Activated CD4-positive, alpha-beta memory T cell treated with anti-CD3 and anti-CD28 coated beads, Interleukin-2, amount 10 ng/mL, durations not matched to agents 7 days and 5 days (primary cell): ENCODE measurements around the gene GPSM3. TPM values are rescaled to one million over a fixed set of nuclear protein-coding genes. Genes with fewer than 3 reads are reported as not detected.
A peak's percentile ranks its signal among the peaks of the same experiment; 100 is the strongest.
"Not testable (repeated sequence)": the region's sequence is repeated elsewhere in the genome, so short reads cannot be mapped to it uniquely, and the experiment has no call there.

Experiments used
- CTCF ChIA-PET: fragments of 350-600 bp; sonication (Branson Sonifier 250); formaldehyde crosslinking; loops from one replicate; lab custom pipeline; 2021; ENCODE audit warnings: antibody characterized with exemption, inconsistent platforms; lab: Charles Lee
- POLR2A ChIA-PET: fragments of 350-600 bp; sonication (Branson Sonifier 250); formaldehyde crosslinking; loops from one replicate; lab custom pipeline; 2021; ENCODE audit warnings: antibody characterized with exemption; lab: Charles Lee
- DNase-seq: peaks from one replicate; pipeline ENCODE4 v3.0.0-alpha.2; 2020
- H3K27ac Mint-ChIP-seq: one replicate; pipeline ENCODE4 v1.8.0; 2021; ENCODE audit warnings: mild to moderate bottlenecking, mixed read lengths
- H3K27me3 Mint-ChIP-seq: one replicate; pipeline ENCODE4 v1.8.0; 2021; ENCODE audit warnings: mixed read lengths
- H3K36me3 Mint-ChIP-seq: one replicate; pipeline ENCODE4 v1.8.0; 2021; ENCODE audit warnings: low read depth, mixed read lengths
- H3K4me1 Mint-ChIP-seq: one replicate; pipeline ENCODE4 v1.8.0; 2021; ENCODE audit warnings: mixed read lengths
- H3K4me3 Mint-ChIP-seq: one replicate; pipeline ENCODE4 v1.8.0; 2021; ENCODE audit warnings: mild to moderate bottlenecking, mixed read lengths
- H3K9me3 Mint-ChIP-seq: one replicate; pipeline ENCODE4 v1.8.0; 2021; ENCODE audit warnings: mixed read lengths
- total RNA-seq, 2 experiments: library from RNA; stranded (reverse); gene quantifications; one replicate each; pipeline ENCODE4 v1.2.3, GENCODE V29; 2021

GPSM3 gene
- total RNA-seq, 2 experiments from 2014 or later, result 287 to 289 TPM

DNA sequence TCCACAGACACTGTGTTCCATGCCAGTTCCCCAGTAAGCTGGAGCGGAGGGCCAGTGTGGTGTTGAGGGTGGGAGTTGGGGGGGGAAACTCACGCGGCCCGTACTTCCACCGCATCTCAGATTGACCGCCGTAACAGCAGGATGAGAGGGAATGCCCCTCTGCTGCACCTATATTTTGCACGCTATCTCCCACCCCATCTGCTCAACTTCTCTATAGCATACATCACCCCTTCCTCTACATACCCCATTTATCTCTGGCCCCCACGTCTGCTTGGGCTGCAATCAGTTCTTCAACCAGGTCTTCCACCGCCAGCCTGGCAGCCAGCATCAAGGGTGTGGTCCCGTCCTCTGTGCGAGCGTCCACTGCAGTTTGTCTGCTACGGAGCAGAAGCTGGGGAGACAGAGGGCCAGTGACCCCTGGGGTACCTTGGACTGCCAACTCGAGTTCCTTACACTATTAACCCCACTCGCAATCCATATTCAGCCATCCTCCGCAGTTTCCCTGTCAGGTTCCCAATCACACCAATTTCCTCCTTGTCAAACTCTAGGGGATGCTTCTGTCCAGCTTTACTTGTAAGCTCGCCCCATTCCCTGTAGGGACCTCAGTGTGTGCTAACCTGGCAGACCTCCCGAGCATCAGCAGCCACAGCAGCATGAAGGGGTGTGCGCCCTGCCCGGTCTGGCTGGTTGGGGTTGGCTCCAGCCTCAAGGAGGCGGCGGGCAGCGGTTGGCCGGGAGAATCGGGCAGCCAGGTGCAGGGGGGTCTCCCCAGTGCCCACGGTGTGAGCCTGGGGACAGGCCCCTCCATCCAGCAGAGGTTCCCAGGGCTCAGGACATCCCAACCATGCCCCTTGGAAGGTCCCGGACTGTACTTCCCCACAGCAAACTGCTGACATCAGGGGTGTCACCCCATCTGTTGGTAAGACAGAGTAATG is 4.5 kb upstream of the GPSM3 start:
- ChIA-PET CTCF (interaction anchor here (1.0 to 2.1 kb wide), 2 partner anchors 18 to 59 kb away, joined by 3 to 12 read pairs; partner anchors contain the start of gene RNF5), POLR2A (interaction anchor here (0.6 to 1.6 kb wide), 7 partner anchors 25 to 642 kb away, joined by 3 to 6 read pairs (median 3); partner anchors contain the start of genes ATF6B and TAP2)
- Mint-ChIP-seq H3K9me3 (no peaks in the 10 kb centered on the region), H3K4me3 (peak overlapping the region; percentile 95), H3K27ac (peak overlapping the region; percentile 98), H3K4me1 (peaks cover 33% of the 10 kb centered on the region), H3K36me3 (peaks cover 8% of the 10 kb centered on the region), H3K27me3 (peaks cover 2% of the 10 kb centered on the region)
- DNase-seq, result no peak

DNA sequence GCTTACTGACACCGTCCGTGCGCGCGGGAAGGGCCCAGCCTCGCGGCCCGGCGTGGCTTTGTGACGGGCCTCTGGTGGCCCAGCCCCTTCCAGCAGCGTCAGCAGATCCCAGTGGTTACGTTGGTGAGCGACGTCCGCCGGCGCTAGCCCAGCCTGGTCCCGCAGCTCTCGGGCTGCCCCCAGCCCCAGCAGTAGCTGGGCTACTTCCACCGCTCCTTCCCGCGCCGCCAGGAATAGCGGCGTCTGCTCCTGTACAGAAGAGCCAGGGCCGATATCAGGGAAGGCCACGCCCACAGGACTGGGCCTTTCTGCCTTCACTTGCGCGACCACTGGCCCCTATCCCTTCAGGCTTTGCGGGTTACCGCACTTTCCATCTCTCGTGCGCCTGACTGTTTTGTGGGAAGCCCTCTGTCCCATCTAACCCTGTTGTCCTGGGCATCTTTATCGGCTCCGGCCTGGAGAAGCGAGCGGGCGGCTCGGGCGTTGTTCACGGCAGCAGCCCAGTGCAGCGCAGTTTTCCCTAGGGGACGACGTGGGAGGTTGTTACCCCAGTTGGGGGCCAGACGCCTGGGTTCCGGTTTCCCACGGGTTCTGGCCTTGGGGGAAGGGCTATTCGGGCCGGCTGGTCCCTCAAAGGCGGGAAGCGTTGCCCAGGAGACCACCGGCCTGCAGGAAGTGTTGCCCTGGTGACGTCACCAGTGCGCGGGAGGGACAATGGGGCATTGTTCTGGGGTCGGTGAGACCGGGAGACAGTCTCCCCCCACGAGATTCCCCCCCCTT is 3.6 kb upstream of the GPSM3 start:
- ChIA-PET POLR2A (interaction anchor here (0.6 to 10.5 kb wide), 18 partner anchors 8 to 775 kb away, joined by 3 to 155 read pairs (median 4); partner anchors contain the start of genes AGPAT1, ATF6B, BRD2 and FKBPL), CTCF (interaction anchor here (0.6 to 2.1 kb wide), 20 partner anchors 14 to 1633 kb away, joined by 3 to 20 read pairs (median 4); partner anchors contain the start of genes AGPAT1, ATF6B, BRD2 and DXO)
- Mint-ChIP-seq H3K9me3 (no peaks in the 10 kb centered on the region), H3K27me3 (peaks cover 2% of the 10 kb centered on the region), H3K4me1 (peaks cover 35% of the 10 kb centered on the region), H3K4me3 (peak overlapping the region; percentile 95), H3K27ac (peak overlapping the region; percentile 98), H3K36me3 (peaks cover 16% of the 10 kb centered on the region)
- peak; percentile 73 for DNase-seq

DNA sequence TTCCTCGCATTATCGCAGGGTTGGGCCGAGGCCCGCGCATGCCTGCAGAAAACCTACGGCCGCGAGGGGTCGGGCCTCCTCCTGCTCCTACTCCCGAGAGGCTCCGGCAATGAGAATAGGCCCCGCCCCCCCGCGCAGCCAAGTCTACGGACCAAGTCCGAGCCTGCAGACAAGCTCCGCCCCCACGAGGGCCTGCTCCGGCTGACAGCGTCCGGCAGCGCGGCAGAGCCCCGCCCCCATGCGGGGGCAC is 3.1 kb upstream of the GPSM3 start:
- H3K4me1 Mint-ChIP-seq, result peaks cover 35% of the 10 kb centered on the region
- DNase-seq, result peak; percentile 100
- peaks cover 19% of the 10 kb centered on the region for H3K36me3 Mint-ChIP-seq
- ChIA-PET POLR2A (interaction anchor here (0.7 to 10.5 kb wide), 12 partner anchors 9 to 776 kb away, joined by 3 to 155 read pairs (median 4); partner anchors contain the start of genes AGPAT1, ATF6B, BRD2 and FKBPL), CTCF (interaction anchor here (0.6 to 2.1 kb wide), 21 partner anchors 10 to 1632 kb away, joined by 3 to 20 read pairs (median 3); partner anchors contain the start of genes AGPAT1, ATF6B, BRD2 and DXO)
- H3K9me3 Mint-ChIP-seq, result no peaks in the 10 kb centered on the region
- H3K27ac Mint-ChIP-seq, result peak overlapping the region; percentile 98
- peaks cover 2% of the 10 kb centered on the region for H3K27me3 Mint-ChIP-seq
- peak overlapping the region; percentile 95 for H3K4me3 Mint-ChIP-seq

DNA sequence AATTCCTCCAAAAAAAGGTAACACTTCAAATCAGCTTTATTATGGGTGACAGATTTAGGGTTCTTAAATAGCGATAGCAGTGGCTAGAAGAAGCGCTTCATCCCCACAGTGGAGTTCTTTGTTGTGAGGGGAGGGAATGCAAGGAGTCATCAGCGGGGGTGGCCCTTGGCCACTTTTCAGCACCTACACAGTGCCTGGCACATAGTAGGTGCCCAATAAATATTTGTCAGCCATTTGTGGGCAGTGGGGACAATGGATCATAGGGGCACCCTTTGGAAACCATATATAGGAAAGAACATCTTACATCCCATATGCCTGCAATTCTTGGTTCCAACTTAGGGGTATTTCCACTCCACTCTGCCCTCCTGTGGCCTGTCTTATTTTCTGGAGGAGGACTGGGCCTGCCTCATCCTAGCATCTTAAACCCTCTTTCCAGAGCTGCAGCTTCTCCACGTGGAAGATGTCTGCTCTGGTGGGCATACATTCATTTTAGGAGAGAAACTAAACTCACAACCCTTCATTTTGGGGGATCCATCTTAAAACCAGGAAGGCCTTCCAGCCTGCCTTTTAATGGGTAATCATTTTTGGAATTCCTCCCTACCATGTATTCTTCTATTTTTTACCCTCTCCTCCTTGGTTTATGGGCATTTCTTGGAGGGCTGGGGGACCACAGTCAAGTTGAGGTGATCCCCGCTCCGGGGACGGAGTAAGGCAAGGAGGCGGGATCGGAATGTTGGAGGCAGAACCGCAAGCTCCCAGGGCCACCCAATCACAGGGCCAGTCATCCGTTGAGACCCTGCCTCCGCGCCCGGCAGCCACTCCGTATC is 2.6 kb upstream of the GPSM3 start:
- Mint-ChIP-seq H3K36me3 (peaks cover 24% of the 10 kb centered on the region), H3K27ac (peak overlapping the region; percentile 85)

DNA sequence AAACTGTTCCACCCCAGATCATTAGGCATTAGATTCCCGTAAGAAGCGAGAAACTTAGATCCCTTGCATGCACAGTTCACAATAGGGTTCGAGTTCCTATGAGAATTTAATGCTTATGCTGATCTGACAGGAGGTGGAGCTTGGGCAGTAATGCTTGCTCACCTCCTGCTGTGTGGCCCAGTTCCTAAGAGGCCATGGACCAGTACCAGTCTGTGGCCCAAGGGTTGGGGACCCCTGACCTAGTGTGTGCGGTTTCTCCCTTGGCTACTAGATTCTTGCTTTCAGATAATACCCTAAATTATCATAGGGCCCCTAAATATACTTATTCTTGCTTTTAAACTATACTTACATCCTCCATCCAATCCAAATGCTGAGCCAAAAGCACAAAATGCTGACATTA is 1.9 kb upstream of the GPSM3 start:
- Mint-ChIP-seq H3K27me3 (no peaks in the 10 kb centered on the region), H3K4me1 (peaks cover 35% of the 10 kb centered on the region), H3K9me3 (no peaks in the 10 kb centered on the region), H3K4me3 (peak overlapping the region; percentile 95), H3K27ac (peak overlapping the region; percentile 47), H3K36me3 (peaks cover 25% of the 10 kb centered on the region)
- POLR2A ChIA-PET, result interaction anchor here (2.2 to 10.5 kb wide), 3 partner anchors 15 to 777 kb away, joined by 14 to 155 read pairs (median 16); partner anchors contain the start of genes AGPAT1, ATF6B and RNF5
- CTCF ChIA-PET, result interaction anchor here (1.3 to 2.0 kb wide), 3 partner anchors 51 to 67 kb away, joined by 3 to 20 read pairs (median 5); partner anchors contain the start of genes ATF6B and FKBPL
- DNase-seq, result no peak

More for the DNA sequence above, 2.6 kb upstream of the GPSM3 start:
- DNase-seq, result peak; percentile 53
- peak overlapping the region; percentile 95 for H3K4me3 Mint-ChIP-seq
- no peaks in the 10 kb centered on the region for H3K27me3 Mint-ChIP-seq
- H3K9me3 Mint-ChIP-seq, result no peaks in the 10 kb centered on the region
- POLR2A ChIA-PET, result interaction anchor here (0.7 to 10.5 kb wide), 12 partner anchors 9 to 777 kb away, joined by 3 to 155 read pairs (median 4); partner anchors contain the start of genes AGPAT1, ATF6B, BRD2 and FKBPL
- CTCF ChIA-PET, result interaction anchor here (0.7 to 2.1 kb wide), 17 partner anchors 11 to 774 kb away, joined by 3 to 20 read pairs (median 4); partner anchors contain the start of genes AGPAT1, ATF6B, BRD2 and DXO
- H3K4me1 Mint-ChIP-seq, result peaks cover 35% of the 10 kb centered on the region

DNA sequence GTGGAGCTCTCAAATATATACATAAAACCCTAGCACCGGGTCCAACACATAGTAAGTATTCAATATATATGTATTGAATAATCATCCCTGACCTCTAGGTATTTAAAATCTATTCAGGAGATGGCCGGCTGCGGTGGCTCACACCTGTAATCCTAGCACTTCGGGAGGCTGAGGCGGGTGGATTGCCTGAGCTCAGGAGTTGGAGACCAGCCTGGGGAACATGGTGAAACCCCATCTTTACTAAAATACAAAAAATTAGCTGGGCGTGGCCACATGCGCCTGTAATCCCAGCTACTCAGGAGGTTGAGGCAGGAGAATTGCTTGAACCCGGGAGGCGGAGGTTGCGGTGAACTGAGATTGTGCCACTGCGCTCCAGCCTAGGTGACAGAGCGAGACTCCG is 653 bp upstream of the GPSM3 start:
- H3K9me3 Mint-ChIP-seq, H3K27me3 Mint-ChIP-seq, DNase-seq: not testable (repeated sequence)
- CTCF ChIA-PET, result interaction anchor here (0.6 to 1.3 kb wide), 4 partner anchors 14 to 234 kb away, joined by 3 to 8 read pairs (median 4); partner anchors contain the start of genes FKBPL, NELFE and SKIC2
- peaks cover 38% of the 10 kb centered on the region for H3K36me3 Mint-ChIP-seq
- POLR2A ChIA-PET, result interaction anchor here (0.7 to 10.5 kb wide), 8 partner anchors 14 to 781 kb away, joined by 3 to 155 read pairs (median 6); partner anchors contain the start of genes AGPAT1, ATF6B, DXO and FKBPL
- H3K27ac Mint-ChIP-seq, result peak overlapping the region; percentile 99
- H3K4me3 Mint-ChIP-seq, result peak overlapping the region; percentile 100
- peaks cover 47% of the 10 kb centered on the region for H3K4me1 Mint-ChIP-seq

DNA sequence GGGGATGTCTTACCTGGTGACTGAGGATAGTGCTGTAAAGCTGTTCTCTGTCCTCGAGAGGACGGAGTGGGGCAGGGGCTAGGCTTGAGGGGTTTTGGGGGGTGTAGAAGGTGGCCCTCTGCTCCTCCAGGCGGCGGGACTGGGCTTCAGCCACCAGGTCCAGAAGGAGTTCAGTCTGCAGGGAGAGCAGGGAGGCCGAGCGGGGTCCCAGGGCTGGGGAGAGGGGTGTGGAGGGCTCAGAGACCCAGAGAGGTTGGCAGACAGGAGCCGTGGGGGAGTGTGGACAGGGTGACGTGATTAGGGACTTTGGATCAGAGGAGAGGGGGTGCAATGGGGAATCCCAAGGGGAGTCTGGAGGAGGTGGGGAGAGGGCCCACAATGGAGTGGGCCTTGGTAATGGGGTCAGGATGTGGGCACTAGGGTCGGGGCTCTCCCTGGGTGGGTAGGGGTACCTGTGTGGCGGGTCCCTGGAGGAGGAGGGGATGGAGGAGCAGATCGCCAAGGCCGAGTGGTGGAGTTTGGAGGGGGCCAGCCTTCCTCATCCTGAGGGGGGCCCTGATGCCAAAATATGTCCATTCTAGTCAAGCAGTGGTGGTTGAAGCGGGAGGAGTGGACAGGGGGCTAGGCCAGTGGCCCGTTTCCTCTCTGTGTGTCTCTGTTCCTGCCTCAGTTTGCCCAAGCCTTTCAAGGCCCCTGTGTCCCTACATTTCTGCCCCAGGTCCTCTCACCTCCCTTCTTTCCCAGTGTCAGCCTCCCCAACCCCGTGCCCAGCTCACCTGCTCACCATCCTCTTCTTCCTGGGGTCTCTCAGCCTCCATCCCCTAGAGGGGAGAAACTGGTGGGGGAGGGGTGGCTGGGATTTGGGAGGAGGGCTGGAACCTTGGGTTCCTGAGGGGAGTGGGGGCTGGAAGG is 491 bp downstream of the GPSM3 start:
- Mint-ChIP-seq H3K4me3 (peak overlapping the region; percentile 100), H3K27ac (peak overlapping the region; percentile 99), H3K36me3 (peaks cover 49% of the 10 kb centered on the region), H3K27me3 (no peaks in the 10 kb centered on the region), H3K4me1 (peaks cover 56% of the 10 kb centered on the region), H3K9me3 (no peaks in the 10 kb centered on the region)
- POLR2A ChIA-PET, result interaction anchor here (0.7 to 10.5 kb wide), 11 partner anchors 12 to 782 kb away, joined by 3 to 155 read pairs (median 7); partner anchors contain the start of genes AGPAT1, ATF6B, FKBPL and PSMB8
- DNase-seq, result no peak
- CTCF ChIA-PET, result interaction anchor here (0.6 to 1.2 kb wide), 3 partner anchors 13 to 233 kb away, joined by 3 to 8 read pairs (median 4); partner anchors contain the start of genes NELFE and SKIC2

DNA sequence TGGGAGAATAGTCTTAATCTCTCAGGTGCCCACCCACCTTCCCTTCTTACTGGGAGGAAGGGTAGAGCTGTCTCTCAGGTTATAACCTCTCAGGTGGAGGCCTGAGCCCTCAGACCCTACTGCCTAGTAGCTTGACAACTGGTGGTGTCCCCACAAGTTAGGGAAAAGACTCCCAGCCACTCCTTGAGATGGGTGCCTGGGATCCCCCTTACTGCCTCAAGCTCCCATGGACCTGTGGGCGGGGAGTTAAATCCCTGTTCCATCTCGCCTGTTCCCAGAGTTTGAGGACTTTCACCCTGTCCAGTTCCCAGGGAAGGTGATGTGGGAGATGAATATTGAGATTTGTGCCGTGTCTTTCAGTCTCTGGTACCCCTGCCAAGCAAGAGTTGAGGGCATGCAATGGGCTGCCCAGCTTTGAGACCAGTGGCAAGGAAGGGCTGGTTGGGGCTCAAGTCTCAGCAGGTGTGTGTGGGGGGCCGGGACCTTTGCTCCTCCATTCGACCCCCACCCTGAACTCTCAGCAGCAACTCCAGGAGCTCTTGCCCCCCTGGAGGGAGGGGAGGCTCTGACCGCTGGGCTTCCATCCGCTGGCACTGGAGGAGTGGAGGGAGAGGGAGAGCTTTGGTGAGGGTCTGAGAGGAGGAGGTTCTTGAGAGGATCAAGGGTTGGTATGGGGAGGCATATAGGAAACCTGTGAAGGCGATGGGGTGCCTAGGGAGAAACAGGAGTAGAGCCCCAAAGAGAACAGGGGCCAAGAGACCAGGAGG is 1.3 kb downstream of the GPSM3 start:
- ChIA-PET POLR2A (interaction anchor here (0.7 to 10.5 kb wide), 8 partner anchors 12 to 1081 kb away, joined by 3 to 155 read pairs (median 4); partner anchors contain the start of genes AGPAT1, ATF6B, DXO and FKBPL), CTCF (interaction anchor here (1.2 kb wide), 1 partner anchor 11 kb away, joined by 6 read pairs; no protein-coding TSS in a partner anchor)
- Mint-ChIP-seq H3K9me3 (no peaks in the 10 kb centered on the region), H3K36me3 (peaks cover 57% of the 10 kb centered on the region), H3K4me3 (peak overlapping the region; percentile 100), H3K27ac (peak overlapping the region; percentile 99), H3K4me1 (peaks cover 61% of the 10 kb centered on the region), H3K27me3 (no peaks in the 10 kb centered on the region)
- DNase-seq, result no peak

DNA sequence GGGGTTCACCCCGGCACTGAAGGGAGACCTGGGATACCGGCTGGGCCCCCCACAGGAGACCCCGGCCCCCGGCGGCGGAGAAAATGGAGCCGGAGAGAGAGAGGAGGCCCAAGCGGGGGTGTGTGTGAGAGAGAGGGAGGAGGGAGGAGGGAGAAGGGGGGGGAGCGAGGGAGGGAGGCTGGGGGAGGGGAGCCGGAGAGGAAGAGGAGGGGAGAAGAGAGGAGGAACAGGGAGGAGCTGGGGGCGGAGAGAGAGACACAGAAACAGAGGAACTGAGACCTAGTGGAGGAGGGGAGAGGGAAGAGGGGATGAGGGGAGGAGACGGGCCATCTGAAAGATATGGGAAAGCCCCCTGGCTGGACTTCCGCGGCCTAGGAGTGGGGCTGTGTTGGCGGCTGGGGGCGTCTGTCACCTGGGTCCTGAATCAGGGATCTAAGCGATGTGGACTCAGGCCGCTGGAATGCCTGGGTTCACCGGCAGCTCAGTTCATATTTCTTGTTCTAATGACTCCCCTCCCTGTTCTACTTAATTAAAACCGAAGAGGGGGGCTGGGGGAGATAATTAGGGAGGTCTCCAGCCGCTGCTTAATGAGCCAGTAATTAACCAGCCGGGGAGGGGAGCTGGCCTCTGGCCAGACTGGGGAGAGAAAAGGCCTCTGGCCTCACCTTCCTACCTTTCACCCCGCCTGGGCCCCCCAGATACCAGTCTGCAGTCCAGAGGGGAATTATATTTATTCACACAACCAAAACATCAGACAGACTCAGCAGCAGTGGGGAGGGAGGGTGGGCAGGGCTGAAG is 2.2 kb downstream of the GPSM3 start, which contains the start of gene PBX2:
TSS of gene PBX2 (minus strand) at position 149 of the 798 bp plus-strand sequence. CDS start 287 bp downstream, outside the sequence.
- no peaks in the 10 kb centered on the region for H3K9me3 Mint-ChIP-seq
- peak within 1 kb of the TSS; percentile 100 for H3K4me3 Mint-ChIP-seq
- ChIA-PET CTCF (interaction anchor here (1.2 kb wide), 1 partner anchor 11 kb away, joined by 6 read pairs; no protein-coding TSS in a partner anchor), POLR2A (interaction anchor here (0.6 to 10.5 kb wide), 8 partner anchors 11 to 1081 kb away, joined by 3 to 155 read pairs (median 4); partner anchors contain the start of genes AGPAT1, ATF6B, DXO and FKBPL)
- peaks cover 66% of the 10 kb centered on the region for H3K4me1 Mint-ChIP-seq
- peak within 1 kb of the TSS; percentile 99 for H3K27ac Mint-ChIP-seq
- no peaks in the 10 kb centered on the region for H3K27me3 Mint-ChIP-seq
- H3K36me3 Mint-ChIP-seq, result peaks cover 65% of the 10 kb centered on the region
- peak; percentile 89 for DNase-seq
